Suprapubic skin (tissue), 4 donors: ENCODE results near the gene HMHB1. TPM values are rescaled to one million over a fixed set of nuclear protein-coding genes. Genes with fewer than 3 reads are reported as not detected.

Source experiments
- DNase-seq, 2 donors: peaks; one replicate each; pipeline ENCODE4 v3.0.0-alpha.2; 2019; ENCODE audit warnings: low spot score in 2 of 2
- H3K27ac ChIP-seq: fragments of 200-600 bp; sonication (generic); one replicate; pipeline ENCODE4 v1.5.1; 2019
- H3K27me3 ChIP-seq: fragments of 200-600 bp; sonication (generic); one replicate; pipeline ENCODE4 v1.5.1; 2019
- H3K36me3 ChIP-seq: fragments of 200-600 bp; sonication (generic); one replicate; pipeline ENCODE4 v1.5.1; 2019
- H3K4me1 ChIP-seq: fragments of 200-600 bp; sonication (generic); one replicate; pipeline ENCODE4 v1.5.1; 2019
- H3K4me3 ChIP-seq: fragments of 200-600 bp; sonication (generic); one replicate; pipeline ENCODE4 v1.5.1; 2019; ENCODE audit warnings: mild to moderate bottlenecking
- H3K9me3 ChIP-seq: fragments of 200-600 bp; sonication (generic); one replicate; pipeline ENCODE4 v1.5.1; 2019
- CTCF ChIP-seq, 2 donors: fragments of 200-600 bp in 1 of 2; fragments of 450-650 bp in 1 of 2; sonication (generic) in 1 of 2; IDR thresholded peaks; one replicate each; pipeline ENCODE4 v1.5.1; 2016 to 2019; ENCODE audit warnings: antibody characterized with exemption in 2 of 2, mild to moderate bottlenecking in 1 of 2, moderate library complexity in 1 of 2
- EP300 ChIP-seq: sonication (generic); formaldehyde crosslinking; IDR thresholded peaks from one replicate; pipeline ENCODE4 v1.6.1; 2017; ENCODE audit warnings: antibody characterized with exemption
- POLR2A ChIP-seq, 2 donors: fragments of 450-650 bp; IDR thresholded peaks; one replicate each; pipeline ENCODE4 v1.6.1; 2017; ENCODE audit warnings: antibody characterized with exemption in 2 of 2, mild to moderate bottlenecking in 2 of 2, moderate library complexity in 2 of 2
- POLR2AphosphoS5 ChIP-seq, 3 donors: sonication (generic); formaldehyde crosslinking; IDR thresholded peaks; one replicate each; pipeline ENCODE4 v1.6.1; 2017; ENCODE audit warnings: antibody characterized with exemption in 3 of 3
- WGBS: methylation state at CpG from one replicate; pipeline ENCODE4 v1.1.5; 2018; 5-methylcytosine and 5-hydroxymethylcytosine counted together
- total RNA-seq, 4 donors: library from RNA; depleted of rRNA; stranded (reverse); fragments of >200 nt; gene quantifications; one replicate each; pipeline ENCODE4 v1.1.0, GENCODE V29; 2016

HMHB1 gene
- total RNA-seq, 4 donors from 2014 or later = not detected

DNA sequence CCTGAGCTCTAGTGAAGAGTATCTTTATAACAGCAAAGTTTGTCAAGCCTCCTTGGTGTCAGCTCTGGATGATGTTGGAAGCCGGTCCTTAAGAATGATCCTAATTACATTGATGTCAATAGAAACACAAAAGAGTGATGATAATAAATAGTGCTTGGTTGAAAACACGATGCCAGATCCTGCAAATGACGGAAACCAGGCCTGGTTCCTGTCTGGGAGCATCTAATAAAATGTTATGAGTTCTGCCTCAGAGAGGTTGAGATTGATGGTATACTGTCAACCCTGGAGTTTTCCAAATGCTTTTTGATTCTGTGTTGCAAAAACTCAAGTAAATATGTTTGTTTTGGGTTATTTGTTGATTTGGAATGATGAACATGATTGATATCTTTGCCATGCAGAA, 23.3 kb downstream of the HMHB1 start:
- WGBS = 77% methylated on average over 3 of the region's 3 CpGs
- TF ChIP-seq CTCF (IDR thresholded peaks at IDR 0.05) (no peak), POLR2AphosphoS5 (IDR thresholded peaks at IDR 0.05) (no peak), POLR2A (IDR thresholded peaks at IDR 0.05) (no peak), EP300 (no peak)
- Histone ChIP-seq H3K9me3 (no peaks in the 10 kb centered on the region), H3K27ac (no peak overlapping the region), H3K4me3 (no peak overlapping the region), H3K4me1 (no peaks in the 10 kb centered on the region), H3K36me3 (no peaks in the 10 kb centered on the region), H3K27me3 (no peaks in the 10 kb centered on the region)
- no peak for DNase-seq

DNA sequence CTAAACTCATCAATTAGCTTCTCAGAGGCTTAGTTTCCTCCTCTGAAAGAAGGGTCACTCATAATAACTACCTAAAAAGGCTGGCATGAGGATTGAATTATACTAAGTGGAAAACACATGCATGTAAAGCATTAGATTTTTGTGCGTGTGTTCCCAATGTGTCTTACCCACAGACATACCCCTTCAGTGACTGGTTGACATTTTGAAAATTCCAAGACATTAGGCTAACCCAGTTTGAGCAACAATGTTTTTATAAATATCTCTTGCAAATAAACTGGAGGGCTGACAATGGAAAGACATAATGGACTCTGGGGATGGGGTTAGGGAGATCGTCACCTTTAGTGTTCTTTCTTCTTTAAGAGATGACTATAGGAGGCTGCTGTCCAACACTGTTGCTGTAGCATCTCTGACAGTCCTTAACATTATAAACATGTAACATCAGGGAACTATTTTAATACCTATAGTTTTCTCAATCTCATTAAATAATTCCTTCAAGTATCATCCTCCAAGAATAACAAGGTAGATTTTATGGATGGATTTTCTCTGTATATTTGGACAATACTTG, 24.3 kb downstream of the HMHB1 start:
- 56% methylated on average over 2 of the region's 2 CpGs for WGBS
- DNase-seq = no peak
- no peaks in the 10 kb centered on the region for H3K4me1 ChIP-seq
- TF ChIP-seq EP300 (no peak), POLR2A (IDR thresholded peaks at IDR 0.05) (no peak), POLR2AphosphoS5 (IDR thresholded peaks at IDR 0.05) (no peak), CTCF (IDR thresholded peaks at IDR 0.05) (no peak)
- no peak overlapping the region for H3K27ac ChIP-seq
- H3K27me3 ChIP-seq = no peaks in the 10 kb centered on the region
- no peaks in the 10 kb centered on the region for H3K36me3 ChIP-seq
- H3K4me3 ChIP-seq = no peak overlapping the region
- H3K9me3 ChIP-seq = no peaks in the 10 kb centered on the region

- TF ChIP-seq CTCF (IDR thresholded peaks at IDR 0.05) = no peak
- no peak for TF ChIP-seq POLR2AphosphoS5 (IDR thresholded peaks at IDR 0.05)
- TF ChIP-seq EP300 = no peak
- no peak for TF ChIP-seq POLR2A (IDR thresholded peaks at IDR 0.05)
Observed at GRCh38 chr5:143837306-143837848, 25.4 kb downstream of the HMHB1 start.

GRCh38 chr5:143841446-143841845, 29.5 kb downstream of the HMHB1 start:
- H3K4me3 ChIP-seq = no peak overlapping the region
- H3K27me3 ChIP-seq = no peaks in the 10 kb centered on the region
- H3K9me3 ChIP-seq = no peaks in the 10 kb centered on the region
- no peak for DNase-seq
- TF ChIP-seq POLR2AphosphoS5 (IDR thresholded peaks at IDR 0.05) = no peak
- TF ChIP-seq CTCF (IDR thresholded peaks at IDR 0.05) = no peak
- TF ChIP-seq EP300 = no peak
- no peak for TF ChIP-seq POLR2A (IDR thresholded peaks at IDR 0.05)
- H3K4me1 ChIP-seq = no peaks in the 10 kb centered on the region
- no peak overlapping the region for H3K27ac ChIP-seq
- no peaks in the 10 kb centered on the region for H3K36me3 ChIP-seq

More at GRCh38 chr5:143837306-143837848, 25.4 kb downstream of the HMHB1 start:
- H3K4me3 ChIP-seq = no peak overlapping the region
- no peaks in the 10 kb centered on the region for H3K36me3 ChIP-seq
- 78% methylated on average over 7 of the region's 7 CpGs for WGBS
- H3K9me3 ChIP-seq = no peaks in the 10 kb centered on the region
- no peak for DNase-seq
- H3K27me3 ChIP-seq = no peaks in the 10 kb centered on the region
- H3K4me1 ChIP-seq = no peaks in the 10 kb centered on the region
- H3K27ac ChIP-seq = no peak overlapping the region

DNA sequence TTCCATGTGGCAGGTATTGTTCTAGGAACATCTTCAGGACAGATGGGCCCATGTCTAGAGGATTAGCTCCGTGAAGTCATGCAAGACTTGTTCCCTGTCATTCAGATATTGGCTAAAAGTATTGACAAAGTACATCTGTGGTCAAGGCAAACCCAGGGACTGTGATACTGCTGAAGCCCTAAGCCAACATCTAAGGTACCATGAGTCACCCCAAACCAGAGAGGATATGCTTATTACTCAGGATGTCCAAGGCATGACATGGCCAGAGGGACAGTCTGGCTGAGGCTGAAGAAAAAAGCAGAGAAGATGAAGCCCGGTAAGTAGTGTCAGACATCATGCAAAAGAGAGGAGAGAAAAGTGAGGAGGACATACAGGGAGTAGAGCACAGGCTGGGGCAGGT, 31.0 kb downstream of the HMHB1 start:
- WGBS = 100% methylated on average over 2 of the region's 2 CpGs
- H3K27ac ChIP-seq = no peak overlapping the region

More for the DNA sequence above, 31.0 kb downstream of the HMHB1 start:
- no peak for DNase-seq
- Histone ChIP-seq H3K4me1 (no peaks in the 10 kb centered on the region), H3K4me3 (no peak overlapping the region), H3K36me3 (no peaks in the 10 kb centered on the region), H3K9me3 (no peaks in the 10 kb centered on the region), H3K27me3 (no peaks in the 10 kb centered on the region)
- no peak for TF ChIP-seq POLR2A (IDR thresholded peaks at IDR 0.05)
- no peak for TF ChIP-seq EP300
- TF ChIP-seq POLR2AphosphoS5 (IDR thresholded peaks at IDR 0.05) = no peak
- no peak for TF ChIP-seq CTCF (IDR thresholded peaks at IDR 0.05)
